ENCODE data around the gene TEAD1.

Gene TEAD1

DNA sequence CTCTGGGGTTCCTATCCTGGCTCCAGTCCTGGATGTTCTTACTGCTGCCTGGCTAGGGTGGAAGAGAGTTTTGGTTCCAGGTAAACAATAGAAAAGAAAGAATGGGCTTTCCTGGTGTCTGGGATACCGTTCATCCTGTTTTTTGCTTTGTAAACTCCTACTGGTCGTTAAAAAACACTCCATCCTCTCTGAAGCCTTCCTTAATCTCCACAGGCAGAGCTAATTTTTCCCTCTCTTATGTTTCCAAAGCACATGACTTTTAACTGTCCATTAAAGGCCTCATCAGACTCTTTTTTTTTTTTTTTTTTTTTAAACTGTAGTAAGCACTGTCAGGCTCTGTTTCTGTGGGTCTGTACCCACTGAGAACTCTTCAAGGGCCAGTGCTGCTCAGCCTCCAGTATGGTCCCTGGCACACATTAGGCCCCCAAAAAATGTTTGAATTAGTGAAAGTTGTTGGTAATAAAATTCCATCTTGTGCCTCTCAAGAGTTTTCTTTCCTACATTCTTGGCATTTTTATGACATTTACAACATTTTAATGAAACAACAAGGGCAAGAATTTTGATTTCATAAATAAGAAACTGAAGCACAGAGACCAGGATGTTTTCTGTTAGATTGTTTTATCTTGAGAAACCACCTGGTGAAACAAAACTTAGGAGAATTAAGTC is 104.2 kb downstream of the TEAD1 start:
- TF ChIP-seq ZFX (IDR thresholded peaks at IDR 0.05; ENCODE audit: borderline replicate concordance) = no peak
- TF ChIP-seq CTCF (IDR thresholded peaks at IDR 0.05) = no peak
- no peak overlapping the region for H3K27ac ChIP-seq

DNA sequence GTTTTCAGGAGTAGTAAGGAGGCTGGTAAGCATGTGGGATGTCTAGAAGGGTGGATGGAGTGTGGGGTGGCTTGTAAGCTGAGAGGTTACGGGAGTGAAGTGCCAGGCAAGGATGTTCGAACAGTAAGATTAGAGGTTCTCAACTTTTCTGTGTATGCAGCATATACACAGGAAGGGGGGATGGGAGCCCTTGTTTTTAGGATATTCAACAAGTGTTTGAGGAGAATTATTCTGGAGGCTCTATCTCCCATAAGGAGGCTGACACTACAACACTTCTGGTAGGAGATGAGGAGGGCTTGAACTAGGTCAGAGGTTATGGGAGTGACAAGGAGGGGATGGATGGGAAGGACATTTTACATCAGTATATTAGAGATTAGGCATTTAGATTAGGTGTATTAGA is 109.5 kb downstream of the TEAD1 start:
- no peak for TF ChIP-seq ZFX (IDR thresholded peaks at IDR 0.05; ENCODE audit: borderline replicate concordance)
- no peak for TF ChIP-seq CTCF (IDR thresholded peaks at IDR 0.05)
- no peak overlapping the region for H3K27ac ChIP-seq

GRCh38 chr11:12784445-12784844 is 110.2 kb downstream of the TEAD1 start:
- TF ChIP-seq CTCF (IDR thresholded peaks at IDR 0.05) (no peak), ZFX (IDR thresholded peaks at IDR 0.05; ENCODE audit: borderline replicate concordance) (no peak)
- H3K27ac ChIP-seq = no peak overlapping the region

GRCh38 chr11:12784987-12785386 is 110.8 kb downstream of the TEAD1 start:
- no peak for TF ChIP-seq ZFX (IDR thresholded peaks at IDR 0.05; ENCODE audit: borderline replicate concordance)
- no peak for TF ChIP-seq CTCF (IDR thresholded peaks at IDR 0.05)
- no peak overlapping the region for H3K27ac ChIP-seq

- no peak for TF ChIP-seq CTCF (IDR thresholded peaks at IDR 0.05)
- no peak for TF ChIP-seq ZFX (IDR thresholded peaks at IDR 0.05; ENCODE audit: borderline replicate concordance)
- H3K27ac ChIP-seq = no peak overlapping the region
These were observed 111.7 kb downstream of the TEAD1 start for GRCh38 chr11:12785901-12786300.

DNA sequence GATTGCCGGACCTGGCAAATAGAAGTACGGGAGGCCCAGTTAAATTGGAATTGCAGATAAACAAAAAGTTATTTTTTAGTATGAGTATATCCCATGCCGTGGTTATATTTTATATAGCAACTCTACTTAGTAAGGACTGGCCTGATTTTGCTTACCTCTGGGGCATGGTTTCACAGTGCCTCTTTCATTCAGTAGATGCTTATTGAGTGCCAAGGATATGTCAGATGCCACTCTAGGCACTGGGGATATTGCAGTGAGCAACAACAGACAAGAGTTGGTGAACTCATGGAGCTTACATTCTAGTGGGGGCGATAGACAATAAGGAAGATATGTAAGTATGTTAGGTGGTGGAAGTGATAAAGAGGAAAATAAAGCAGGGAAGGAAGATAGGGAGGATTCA is 112.2 kb downstream of the TEAD1 start:
- TF ChIP-seq CTCF (IDR thresholded peaks at IDR 0.05) (no peak), ZFX (IDR thresholded peaks at IDR 0.05; ENCODE audit: borderline replicate concordance) (no peak)
- no peak overlapping the region for H3K27ac ChIP-seq

GRCh38 chr11:12786891-12787290 is 112.7 kb downstream of the TEAD1 start:
- TF ChIP-seq ZFX (IDR thresholded peaks at IDR 0.05; ENCODE audit: borderline replicate concordance) (no peak), CTCF (IDR thresholded peaks at IDR 0.05) (no peak)
- no peak overlapping the region for H3K27ac ChIP-seq

All from 22Rv1 (cell line).